Measurements from ENCODE around the gene SPRYD4. TPM values are rescaled to one million over a fixed set of nuclear protein-coding genes. Genes with fewer than 3 reads are reported as not detected.

The SPRYD4 gene
- total RNA-seq, 4 donors from 2014 or later: 1.3 to 2.3 (median 2.1) TPM

DNA sequence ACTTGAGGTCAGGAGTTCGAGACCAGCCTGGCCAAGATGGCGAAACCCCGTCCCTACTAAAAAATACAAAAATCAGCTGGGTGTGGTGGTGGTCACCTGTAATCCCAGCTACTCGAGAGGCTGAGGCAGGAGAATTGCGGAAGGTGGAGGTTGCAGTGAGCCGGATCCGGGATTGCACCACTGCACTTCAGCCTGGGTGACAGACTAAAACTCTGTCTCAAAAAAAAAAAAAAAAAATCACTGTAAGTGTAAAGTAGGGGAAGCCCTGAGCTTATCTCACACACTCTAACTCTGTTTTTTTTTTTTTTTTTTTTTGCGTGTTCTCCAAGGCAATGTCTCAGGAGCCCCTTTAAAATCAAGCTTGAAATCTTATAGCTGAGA is 52.8 kb downstream of the SPRYD4 start:
- TF ChIP-seq, protein P1, sequence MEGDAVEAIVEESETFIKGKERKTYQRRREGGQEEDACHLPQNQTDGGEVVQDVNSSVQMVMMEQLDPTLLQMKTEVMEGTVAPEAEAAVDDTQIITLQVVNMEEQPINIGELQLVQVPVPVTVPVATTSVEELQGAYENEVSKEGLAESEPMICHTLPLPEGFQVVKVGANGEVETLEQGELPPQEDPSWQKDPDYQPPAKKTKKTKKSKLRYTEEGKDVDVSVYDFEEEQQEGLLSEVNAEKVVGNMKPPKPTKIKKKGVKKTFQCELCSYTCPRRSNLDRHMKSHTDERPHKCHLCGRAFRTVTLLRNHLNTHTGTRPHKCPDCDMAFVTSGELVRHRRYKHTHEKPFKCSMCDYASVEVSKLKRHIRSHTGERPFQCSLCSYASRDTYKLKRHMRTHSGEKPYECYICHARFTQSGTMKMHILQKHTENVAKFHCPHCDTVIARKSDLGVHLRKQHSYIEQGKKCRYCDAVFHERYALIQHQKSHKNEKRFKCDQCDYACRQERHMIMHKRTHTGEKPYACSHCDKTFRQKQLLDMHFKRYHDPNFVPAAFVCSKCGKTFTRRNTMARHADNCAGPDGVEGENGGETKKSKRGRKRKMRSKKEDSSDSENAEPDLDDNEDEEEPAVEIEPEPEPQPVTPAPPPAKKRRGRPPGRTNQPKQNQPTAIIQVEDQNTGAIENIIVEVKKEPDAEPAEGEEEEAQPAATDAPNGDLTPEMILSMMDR (IDR thresholded peaks at IDR 0.05): no peak
- TF ChIP-seq POLR2A (IDR thresholded peaks at IDR 0.05): no peak
- DNase-seq (ENCODE audit: low spot score in 2 of 2): no peak
- 46 to 55% methylated on average over 8 of the region's 8 CpGs for WGBS, 2 donors
- H3K4me3 ChIP-seq (ENCODE audit: low read depth, poor library complexity, severe bottlenecking): no peak overlapping the region
- intact Hi-C loops (cut with DNase I; ENCODE audit: low total_unique reads): no loop called here

DNA sequence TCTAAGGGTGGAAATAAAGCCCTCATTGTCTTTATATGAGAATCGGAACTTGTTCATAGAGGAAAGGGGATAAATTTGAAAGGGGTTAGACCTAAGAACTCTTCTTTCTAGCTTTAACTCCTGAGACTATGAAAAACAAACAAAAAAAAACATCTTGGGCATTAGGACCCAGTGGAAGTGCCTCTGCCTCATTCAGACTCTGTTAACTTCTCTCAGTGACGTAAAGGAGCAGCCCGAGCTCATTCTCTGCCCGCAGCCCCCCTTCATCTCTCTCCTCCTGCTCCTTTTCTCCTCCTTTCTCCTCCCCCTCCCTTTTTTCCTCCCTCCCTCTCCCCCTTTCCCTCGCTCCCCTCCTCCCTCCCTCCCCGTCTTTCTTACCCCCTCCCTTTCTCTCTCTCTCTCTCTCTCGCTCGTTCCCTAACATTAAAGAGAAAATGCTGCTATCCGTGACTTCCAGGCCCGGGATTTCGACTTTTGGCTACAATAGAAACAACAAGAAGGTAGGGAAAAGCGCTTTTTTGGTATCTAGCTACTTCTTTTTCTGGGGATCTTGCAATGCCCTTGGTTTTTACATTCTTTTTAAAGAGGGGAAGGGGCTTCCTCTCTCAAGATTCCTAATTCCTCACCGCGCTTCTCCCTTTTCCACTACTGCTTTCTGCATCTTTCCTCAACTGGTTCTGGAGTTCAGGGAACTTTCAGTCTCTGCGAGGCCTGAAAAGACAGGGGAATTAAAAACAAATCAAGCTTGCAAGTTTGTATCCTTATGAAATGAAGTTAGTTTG is 53.4 kb downstream of the SPRYD4 start, which contains the start of gene RBMS2:
RBMS2 (plus strand) TSS at position 231 of the 782 bp plus-strand sequence; CDS start at position 435, 204 bp downstream.
- peak; percentile 84 to 94 for DNase-seq (ENCODE audit: low spot score in 2 of 2)
- 0 to 1% methylated on average over 15 of the region's 15 CpGs for WGBS, 2 donors
- peak within 1 kb of the TSS; percentile 35 for H3K4me3 ChIP-seq (ENCODE audit: low read depth, poor library complexity, severe bottlenecking)
- intact Hi-C loops (cut with DNase I; ENCODE audit: low total_unique reads): no loop called here
- TF ChIP-seq, protein P1 (IDR thresholded peaks at IDR 0.05): no peak
- no peak for TF ChIP-seq POLR2A (IDR thresholded peaks at IDR 0.05)

DNA sequence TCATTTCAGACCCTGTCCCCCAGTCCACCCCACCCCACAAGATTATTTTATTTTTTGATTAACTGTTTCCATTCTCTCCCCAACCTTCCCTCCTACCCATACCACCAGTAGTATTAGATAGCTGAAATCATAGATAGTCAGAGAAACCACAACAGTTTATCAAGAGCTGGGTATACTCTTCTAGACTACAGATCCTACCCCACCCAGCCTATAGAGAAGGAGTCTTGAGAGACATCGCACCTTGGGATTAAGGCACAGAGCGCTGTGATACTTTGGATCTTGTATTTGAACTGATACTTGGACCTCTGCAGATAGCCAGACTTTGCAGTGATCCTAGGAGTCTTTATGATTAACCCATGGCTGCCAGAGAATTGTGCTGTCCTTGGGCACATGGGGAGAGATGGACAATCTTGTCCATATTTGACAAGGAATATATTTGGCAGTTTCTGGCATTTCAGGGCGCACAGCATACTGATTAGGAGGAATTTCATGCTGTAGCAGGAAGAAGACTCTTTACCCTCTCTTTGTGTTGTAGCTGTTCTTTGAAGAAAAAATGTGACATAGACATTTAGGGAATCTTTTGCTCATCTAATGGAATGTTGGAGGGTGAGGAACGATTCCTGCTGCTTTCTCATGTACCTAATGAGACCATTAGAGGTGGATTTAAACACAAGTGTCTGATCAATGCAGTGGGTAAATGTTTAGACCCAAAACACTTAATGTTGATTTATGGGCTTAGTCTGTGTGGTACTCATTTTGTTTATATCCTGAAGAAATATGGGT is 54.2 kb downstream of the SPRYD4 start:
- DNase-seq (ENCODE audit: low spot score in 2 of 2): no peak
- TF ChIP-seq, protein P1 (IDR thresholded peaks at IDR 0.05): no peak
- TF ChIP-seq POLR2A (IDR thresholded peaks at IDR 0.05): no peak
- peak overlapping the region; percentile 35 for H3K4me3 ChIP-seq (ENCODE audit: low read depth, poor library complexity, severe bottlenecking)
- intact Hi-C loops (cut with DNase I; ENCODE audit: low total_unique reads): no loop called here
- 8 to 9% methylated on average over 4 of the region's 4 CpGs for WGBS, 2 donors

DNA sequence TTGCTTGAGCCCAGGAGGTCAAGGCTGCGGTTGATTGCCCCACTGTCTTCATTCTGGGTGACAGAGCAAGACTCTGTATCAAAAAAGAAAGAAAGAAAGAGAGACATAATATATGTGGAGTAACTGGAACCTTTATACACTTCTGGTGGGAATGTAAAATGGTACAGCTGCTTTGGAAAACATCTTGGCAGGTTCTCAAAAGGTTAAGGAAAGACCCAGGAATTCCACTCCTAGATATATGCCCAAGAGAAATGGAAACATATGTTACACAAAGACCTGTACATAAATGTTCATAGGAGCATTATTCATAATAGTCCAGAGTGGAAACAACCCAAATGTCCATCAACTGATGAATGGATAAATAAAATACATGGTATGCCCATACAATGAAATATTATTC is 60.5 kb downstream of the SPRYD4 start:
- no peak for DNase-seq (ENCODE audit: low spot score in 2 of 2)
- no peak for TF ChIP-seq POLR2A (IDR thresholded peaks at IDR 0.05)
- TF ChIP-seq, protein P1 (IDR thresholded peaks at IDR 0.05): no peak
- WGBS, 2 donors: 95 to 100% methylated on average over 1 of the region's 1 CpG
- intact Hi-C loops (cut with DNase I; ENCODE audit: low total_unique reads): no loop called here
- no peak overlapping the region for H3K4me3 ChIP-seq (ENCODE audit: low read depth, poor library complexity, severe bottlenecking)

Other genes with a start within 250 kb of the SPRYD4 start
- 10 to 100 TPM; 33.3 to 46.5 (median 42.1) TPM for gene RNF41, start 246.7 kb upstream of the SPRYD4 start, total RNA-seq
- gene NABP2, start 244.2 kb upstream of the SPRYD4 start, total RNA-seq: 10 to 100 TPM in 3 of 4 donors, 1 to 10 TPM in 1; 9.9 to 23.1 (median 17.9) TPM
- not detected for gene SLC39A5, start 238.5 kb upstream of the SPRYD4 start, total RNA-seq
- 10 to 100 TPM; 15.6 to 22.3 (median 18.7) TPM for gene ANKRD52, start 210.2 kb upstream of the SPRYD4 start, total RNA-seq
- 10 to 100 TPM in 1 of 4 donors, 1 to 10 TPM in 3; 2.8 to 11.0 (median 5.8) TPM for gene COQ10A, start 201.6 kb upstream of the SPRYD4 start, total RNA-seq
- gene CS, start 168.2 kb upstream of the SPRYD4 start, total RNA-seq: 100 to 1,000 TPM; 118 to 156 (median 150) TPM
- gene CNPY2, start 152.6 kb upstream of the SPRYD4 start, total RNA-seq: 10 to 100 TPM; 23.3 to 40.9 (median 37.7) TPM
- 10 to 100 TPM; 24.2 to 60.1 (median 28.9) TPM for gene PAN2, start 134.6 kb upstream of the SPRYD4 start, total RNA-seq
- under 1 TPM in 1 of 4 donors, not detected in 3; 0.45 TPM for gene IL23A, start 129.7 kb upstream of the SPRYD4 start, total RNA-seq
- 10 to 100 TPM; 60.8 to 98.4 (median 92.5) TPM for gene STAT2, start 108.5 kb upstream of the SPRYD4 start, total RNA-seq
- not detected for gene APOF, start 105.7 kb upstream of the SPRYD4 start, total RNA-seq
- 1 to 10 TPM; 2.9 to 6.5 (median 3.7) TPM for gene TIMELESS, start 19.2 kb upstream of the SPRYD4 start, total RNA-seq
- not detected for gene MIP, start 13.9 kb upstream of the SPRYD4 start, total RNA-seq
- gene GLS2, start 19.6 kb downstream of the SPRYD4 start, total RNA-seq: 10 to 100 TPM in 1 of 4 donors, 1 to 10 TPM in 3; 4.3 to 12.6 (median 6.8) TPM
- gene RBMS2, start 53.2 kb downstream of the SPRYD4 start, total RNA-seq: 10 to 100 TPM; 12.7 to 14.9 (median 13.7) TPM
- gene BAZ2A, start 161.7 kb downstream of the SPRYD4 start, total RNA-seq: 100 to 1,000 TPM in 2 of 4 donors, 10 to 100 TPM in 2; 64.8 to 141 (median 107) TPM
- gene ATP5F1B, start 177.4 kb downstream of the SPRYD4 start, total RNA-seq: 100 to 1,000 TPM; 360 to 457 (median 395) TPM
- gene PTGES3, start 219.7 kb downstream of the SPRYD4 start, total RNA-seq: 10 to 100 TPM; 57.0 to 73.7 (median 62.3) TPM